Body of pancreas (tissue), 4 donors: Measurements from ENCODE around the gene OSBPL5. TPM values are rescaled to one million over a fixed set of nuclear protein-coding genes. Genes with fewer than 3 reads are reported as not detected.

Experiments used
- ATAC-seq: fragments of 150-250 bp; one replicate; pipeline ENCODE4 v1.9.1; 2016
- DNase-seq, 4 donors: peaks; one replicate each; pipeline ENCODE4 v3.0.0-alpha.2; 2019
- H3K27ac ChIP-seq, 4 donors: fragments of 200-600 bp; sonication (generic); 1 replicate in 3 of 4; 2 replicates in 1 of 4; pipeline versions ENCODE4 v1.5.1 to v1.6.1; 2016 to 2019; ENCODE audit warnings: mild to moderate bottlenecking in 1 of 4, mixed read lengths in 1 of 4, moderate library complexity in 1 of 4
- H3K27me3 ChIP-seq, 2 donors: fragments of 200-600 bp; sonication (generic); one replicate each; pipeline ENCODE4 v1.6.0; 2016; ENCODE audit warnings: mild to moderate bottlenecking in 1 of 2
- H3K36me3 ChIP-seq, 2 donors: fragments of 200-600 bp; sonication (generic); replicated peaks in 1 of 2; 2 replicates each; pipeline ENCODE4 v1.5.1; 2016; ENCODE audit warnings: low read depth in 2 of 2; ENCODE audit not compliant: insufficient read depth in 1 of 2
- H3K4me1 ChIP-seq: fragments of 200-600 bp; sonication (generic); one replicate; pipeline ENCODE4 v1.6.0; 2016
- H3K4me3 ChIP-seq, 2 donors: fragments of 200-600 bp; sonication (generic); 1 replicate in 1 of 2; 2 replicates in 1 of 2; pipeline ENCODE4 v1.5.1; 2016 to 2019
- H3K9me3 ChIP-seq, 3 donors: fragments of 200-600 bp; sonication (generic); 1 replicate in 2 of 3; 2 replicates in 1 of 3; pipeline ENCODE4 v1.5.1; 2016
- POLR2A ChIP-seq, 3 donors: fragments of 450-650 bp; IDR thresholded peaks; one replicate each; pipeline ENCODE4 v1.6.1; 2016; ENCODE audit warnings: antibody characterized with exemption in 3 of 3, mild to moderate bottlenecking in 2 of 3
- WGBS, 2 donors: methylation state at CpG; one replicate each; pipeline ENCODE4 v1.1.5; 2017; 5-methylcytosine and 5-hydroxymethylcytosine counted together
- intact Hi-C: fragments of 100-400 bp; cut with DNase I; formaldehyde crosslinking; loops from one replicate; pipeline ENCODE4 v1.15.1; 2023
- total RNA-seq, 2 donors: library from RNA; depleted of rRNA; stranded (reverse); fragments of >200 nt; gene quantifications; one replicate each; pipeline ENCODE4 v1.1.0, GENCODE V29; 2016
- TF ChIP-seq, protein P1 (sequence below), 7 experiments: fragments of 450-650 bp in 4 of 7; fragments of 200-600 bp in 3 of 7; sonication (generic) in 3 of 7; IDR thresholded peaks; one replicate each; pipeline ENCODE4 v1.5.1; 2016 to 2019; ENCODE audit warnings: antibody characterized with exemption in 7 of 7

Gene OSBPL5
- total RNA-seq, 2 donors from 2014 or later: 22.3 to 62.0 TPM

DNA sequence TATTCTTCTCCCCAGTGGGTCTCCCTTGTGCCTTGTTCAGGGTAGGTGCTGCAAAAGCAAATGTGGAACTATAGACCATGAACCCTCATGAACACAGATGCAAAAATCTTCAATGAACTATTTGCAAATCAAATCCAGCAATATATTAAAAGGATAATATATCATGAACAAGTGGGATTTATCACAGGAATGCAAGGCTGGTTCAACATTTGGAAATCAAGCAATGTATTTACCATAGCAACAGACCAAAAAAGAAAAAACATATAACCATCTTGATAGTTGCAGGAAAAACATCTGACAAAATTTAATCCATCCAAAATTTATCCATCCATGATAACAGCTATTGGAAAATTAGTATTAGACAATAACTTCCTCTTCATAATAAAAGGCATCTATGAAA, 11.4 kb upstream of the OSBPL5 start:
- ATAC-seq (no peak), DNase-seq (no peak)
- H3K4me1 ChIP-seq: no peaks in the 10 kb centered on the region
- intact Hi-C loops: no loop called here
- H3K27ac ChIP-seq: no peak overlapping the region
- H3K36me3 ChIP-seq: no peaks in the 10 kb centered on the region
- H3K4me3 ChIP-seq: no peak overlapping the region
- no peaks in the 10 kb centered on the region for H3K9me3 ChIP-seq
- TF ChIP-seq POLR2A (IDR thresholded peaks at IDR 0.05): no peak
- TF ChIP-seq, protein P1, sequence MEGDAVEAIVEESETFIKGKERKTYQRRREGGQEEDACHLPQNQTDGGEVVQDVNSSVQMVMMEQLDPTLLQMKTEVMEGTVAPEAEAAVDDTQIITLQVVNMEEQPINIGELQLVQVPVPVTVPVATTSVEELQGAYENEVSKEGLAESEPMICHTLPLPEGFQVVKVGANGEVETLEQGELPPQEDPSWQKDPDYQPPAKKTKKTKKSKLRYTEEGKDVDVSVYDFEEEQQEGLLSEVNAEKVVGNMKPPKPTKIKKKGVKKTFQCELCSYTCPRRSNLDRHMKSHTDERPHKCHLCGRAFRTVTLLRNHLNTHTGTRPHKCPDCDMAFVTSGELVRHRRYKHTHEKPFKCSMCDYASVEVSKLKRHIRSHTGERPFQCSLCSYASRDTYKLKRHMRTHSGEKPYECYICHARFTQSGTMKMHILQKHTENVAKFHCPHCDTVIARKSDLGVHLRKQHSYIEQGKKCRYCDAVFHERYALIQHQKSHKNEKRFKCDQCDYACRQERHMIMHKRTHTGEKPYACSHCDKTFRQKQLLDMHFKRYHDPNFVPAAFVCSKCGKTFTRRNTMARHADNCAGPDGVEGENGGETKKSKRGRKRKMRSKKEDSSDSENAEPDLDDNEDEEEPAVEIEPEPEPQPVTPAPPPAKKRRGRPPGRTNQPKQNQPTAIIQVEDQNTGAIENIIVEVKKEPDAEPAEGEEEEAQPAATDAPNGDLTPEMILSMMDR (IDR thresholded peaks at IDR 0.05): no peak
- no peaks in the 10 kb centered on the region for H3K27me3 ChIP-seq

DNA sequence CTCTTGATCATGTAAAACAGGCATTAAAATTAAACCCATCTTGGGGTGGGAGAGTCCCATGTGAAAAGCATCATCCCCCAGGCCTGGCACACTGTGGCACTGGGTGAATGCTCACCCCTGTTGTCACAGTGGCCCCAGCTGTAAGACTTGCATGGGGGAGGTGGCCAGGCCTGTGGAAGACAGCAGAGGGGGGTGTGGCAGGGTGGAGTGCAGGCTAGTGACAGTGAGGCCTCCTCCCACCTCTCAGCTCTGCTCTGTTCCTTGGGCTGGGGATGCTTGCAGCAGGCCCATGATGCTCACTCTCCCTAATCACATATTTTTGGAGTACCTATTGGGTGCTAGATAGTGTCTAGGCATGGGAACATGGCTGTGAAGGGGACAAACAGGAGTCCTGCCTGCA, 10.1 kb upstream of the OSBPL5 start:
- ATAC-seq (no peak), DNase-seq (no peak)
- H3K27ac ChIP-seq: no peak overlapping the region
- intact Hi-C loops: no loop called here
- no peak for TF ChIP-seq POLR2A (IDR thresholded peaks at IDR 0.05)
- TF ChIP-seq, protein P1 (IDR thresholded peaks at IDR 0.05): no peak
- H3K27me3 ChIP-seq: no peaks in the 10 kb centered on the region
- H3K9me3 ChIP-seq: no peaks in the 10 kb centered on the region
- no peaks in the 10 kb centered on the region for H3K36me3 ChIP-seq
- no peak overlapping the region for H3K4me3 ChIP-seq
- H3K4me1 ChIP-seq: peaks cover 3% of the 10 kb centered on the region

DNA sequence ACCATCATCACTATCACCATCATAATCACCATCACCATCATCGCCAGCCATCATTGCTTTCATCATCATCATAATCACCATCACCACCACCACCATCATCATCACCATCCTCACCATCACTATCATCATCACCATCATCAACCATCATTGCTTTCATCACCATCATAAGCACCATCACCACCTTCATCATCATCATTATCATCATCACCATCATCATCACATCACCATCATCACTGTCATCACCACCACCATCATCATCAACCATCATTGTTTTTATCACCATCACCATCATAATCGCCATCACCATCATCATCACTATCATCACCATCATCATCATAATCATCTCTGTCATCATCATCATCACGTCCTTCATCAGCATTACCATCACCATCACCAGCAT, 9.3 kb upstream of the OSBPL5 start:
- Histone ChIP-seq H3K4me3 (no peak overlapping the region), H3K9me3 (no peaks in the 10 kb centered on the region), H3K27ac (no peak overlapping the region), H3K4me1 (peaks cover 12% of the 10 kb centered on the region), H3K36me3 (no peaks in the 10 kb centered on the region), H3K27me3 (no peaks in the 10 kb centered on the region)
- DNase-seq (no peak), ATAC-seq (no peak)
- 72 to 77% methylated on average over 3 of the region's 3 CpGs for WGBS, 2 donors
- no peak for TF ChIP-seq POLR2A (IDR thresholded peaks at IDR 0.05)
- TF ChIP-seq, protein P1 (IDR thresholded peaks at IDR 0.05): no peak
- intact Hi-C loops: no loop called here

DNA sequence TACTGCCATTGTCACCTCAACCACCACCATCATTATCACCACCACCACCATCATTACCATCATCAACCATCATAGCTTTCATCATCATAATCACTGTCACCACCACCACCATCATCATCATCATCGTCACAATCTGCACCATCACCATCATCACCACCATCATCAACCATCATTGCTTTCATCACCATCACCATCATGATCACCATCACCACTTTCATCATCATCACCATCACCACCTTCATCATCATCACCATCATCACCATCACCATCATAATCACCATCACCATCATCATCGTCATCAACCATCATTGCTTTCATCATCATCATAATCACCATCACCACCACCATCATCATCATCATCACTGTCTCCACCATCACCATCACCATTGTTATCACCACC, 8.7 kb upstream of the OSBPL5 start:
- H3K4me1 ChIP-seq: peaks cover 17% of the 10 kb centered on the region
- no peaks in the 10 kb centered on the region for H3K36me3 ChIP-seq
- H3K27ac ChIP-seq: no peak overlapping the region
- H3K9me3 ChIP-seq: no peaks in the 10 kb centered on the region
- intact Hi-C loops: no loop called here
- WGBS, 2 donors: 88 to 91% methylated on average over 2 of the region's 2 CpGs
- no peak for ATAC-seq
- no peak for TF ChIP-seq POLR2A (IDR thresholded peaks at IDR 0.05)
- TF ChIP-seq, protein P1 (IDR thresholded peaks at IDR 0.05): no peak
- H3K4me3 ChIP-seq: no peak overlapping the region
- no peak for DNase-seq
- no peaks in the 10 kb centered on the region for H3K27me3 ChIP-seq

DNA sequence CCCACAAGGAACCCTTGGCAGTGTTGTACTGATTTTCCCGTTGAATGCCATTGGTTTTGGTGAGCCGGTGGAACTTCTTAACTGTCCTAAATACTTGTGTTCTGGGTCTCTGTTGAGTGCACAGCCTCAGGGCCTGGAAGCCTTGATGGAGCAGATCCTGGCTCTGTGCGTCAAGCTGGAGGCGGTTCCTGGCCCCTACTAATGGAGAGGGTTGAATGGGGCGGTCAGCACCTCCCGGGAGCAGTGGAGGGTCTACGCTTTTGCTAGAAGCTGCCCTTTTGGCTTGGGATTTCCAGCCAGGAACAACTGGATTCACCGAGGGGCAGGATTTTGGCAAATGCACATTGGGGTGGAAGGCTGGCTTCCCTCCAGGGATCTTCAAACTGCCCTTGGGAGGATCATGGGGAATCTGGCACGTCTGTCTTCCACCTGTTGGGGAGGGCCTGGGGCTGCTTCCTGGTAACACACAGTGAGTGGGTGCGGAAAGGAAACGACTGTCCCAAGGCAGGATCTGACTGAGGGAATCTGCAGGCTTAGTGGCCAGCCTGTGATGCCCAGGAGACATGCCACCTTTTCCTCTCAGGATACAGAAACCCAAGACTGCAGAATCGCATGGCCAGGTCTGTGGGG, 6.9 kb upstream of the OSBPL5 start:
- DNase-seq: peak in 1 of 4 donors; percentile 5
- intact Hi-C loops: no loop called here
- 70 to 83% methylated on average over 2 to 12 of the region's 12 CpGs for WGBS, 2 donors
- ATAC-seq: no peak
- Histone ChIP-seq H3K36me3 (no peaks in the 10 kb centered on the region), H3K4me1 (peaks cover 18% of the 10 kb centered on the region), H3K4me3 (no peak overlapping the region), H3K27ac (no peak overlapping the region), H3K9me3 (no peaks in the 10 kb centered on the region), H3K27me3 (no peaks in the 10 kb centered on the region)
- no peak for TF ChIP-seq POLR2A (IDR thresholded peaks at IDR 0.05)
- TF ChIP-seq, protein P1 (IDR thresholded peaks at IDR 0.05): no peak
